ENCODE results near the gene GIGYF2.

Gene GIGYF2

GRCh38 chr2:232721882-232722281, 24.8 kb downstream of the GIGYF2 start:
- no peak for DNase-seq (ENCODE audit: low read depth)
- no peak for TF ChIP-seq CTCF (IDR thresholded peaks at IDR 0.05; ENCODE audit: low read length, missing control alignments)
- no peak overlapping the region for H3K4me3 ChIP-seq (replicated peaks; ENCODE audit: low read depth, low read length)

GRCh38 chr2:232723027-232723426, 25.9 kb downstream of the GIGYF2 start:
- no peak overlapping the region for H3K4me3 ChIP-seq (replicated peaks; ENCODE audit: low read depth, low read length)
- no peak for DNase-seq (ENCODE audit: low read depth)
- TF ChIP-seq CTCF (IDR thresholded peaks at IDR 0.05; ENCODE audit: low read length, missing control alignments), result no peak

- no peak overlapping the region for H3K4me3 ChIP-seq (replicated peaks; ENCODE audit: low read depth, low read length)
- no peak for TF ChIP-seq CTCF (IDR thresholded peaks at IDR 0.05; ENCODE audit: low read length, missing control alignments)
- no peak for DNase-seq (ENCODE audit: low read depth)
Measured at GRCh38 chr2:232728785-232729184, 31.7 kb downstream of the GIGYF2 start.

GRCh38 chr2:232731470-232731869, 34.3 kb downstream of the GIGYF2 start:
- DNase-seq (ENCODE audit: low read depth), result peak; percentile 3

GRCh38 chr2:232741294-232741693, 44.2 kb downstream of the GIGYF2 start:
- H3K4me3 ChIP-seq (replicated peaks; ENCODE audit: low read depth, low read length), result no peak overlapping the region
- TF ChIP-seq CTCF (IDR thresholded peaks at IDR 0.05; ENCODE audit: low read length, missing control alignments), result no peak
- no peak for DNase-seq (ENCODE audit: low read depth)

More at GRCh38 chr2:232731470-232731869, 34.3 kb downstream of the GIGYF2 start:
- no peak overlapping the region for H3K4me3 ChIP-seq (replicated peaks; ENCODE audit: low read depth, low read length)
- TF ChIP-seq CTCF (IDR thresholded peaks at IDR 0.05; ENCODE audit: low read length, missing control alignments), result no peak

GRCh38 chr2:232741972-232742371, 44.8 kb downstream of the GIGYF2 start:
- no peak overlapping the region for H3K4me3 ChIP-seq (replicated peaks; ENCODE audit: low read depth, low read length)
- no peak for DNase-seq (ENCODE audit: low read depth)
- TF ChIP-seq CTCF (IDR thresholded peaks at IDR 0.05; ENCODE audit: low read length, missing control alignments), result no peak

- H3K4me3 ChIP-seq (replicated peaks; ENCODE audit: low read depth, low read length), result no peak overlapping the region
- TF ChIP-seq CTCF (IDR thresholded peaks at IDR 0.05; ENCODE audit: low read length, missing control alignments), result no peak
- no peak for DNase-seq (ENCODE audit: low read depth)
Measured at GRCh38 chr2:232744963-232745362, 47.8 kb downstream of the GIGYF2 start.

All from fibroblast of pulmonary artery (primary cell).